C4-2B (cell line): ENCODE results near the gene ACVR2B.

Experiments used
- ZFX ChIP-seq: fragments of 450-650 bp; IDR thresholded peaks from 2 replicates; pipeline ENCODE4 v1.6.1; 2017
- TF ChIP-seq, protein P1 (sequence below): fragments of 450-650 bp; conservative IDR thresholded peaks from 2 replicates; pipeline ENCODE4 v1.5.1; 2017; ENCODE audit warnings: mild to moderate bottlenecking

DNA sequence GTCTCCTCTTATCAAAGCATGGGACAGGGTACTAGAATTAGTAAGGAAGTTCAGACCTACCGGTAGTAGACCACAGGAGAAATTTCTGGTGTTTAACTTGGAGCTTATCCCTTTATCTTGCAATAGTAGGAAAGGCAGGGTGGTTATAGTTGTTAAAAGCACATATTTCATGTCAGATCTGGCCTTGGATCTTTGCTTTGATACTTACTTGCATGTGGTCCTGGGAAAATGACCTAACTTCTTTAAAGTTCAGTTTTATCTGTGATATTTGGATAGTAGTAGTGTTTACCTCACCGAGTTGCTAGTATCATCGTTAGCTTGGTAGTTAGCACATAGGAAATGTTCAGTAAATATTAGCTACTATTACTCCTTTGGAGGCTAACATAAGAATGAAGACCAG is 57.9 kb downstream of the ACVR2B start:
- TF ChIP-seq, protein P1, sequence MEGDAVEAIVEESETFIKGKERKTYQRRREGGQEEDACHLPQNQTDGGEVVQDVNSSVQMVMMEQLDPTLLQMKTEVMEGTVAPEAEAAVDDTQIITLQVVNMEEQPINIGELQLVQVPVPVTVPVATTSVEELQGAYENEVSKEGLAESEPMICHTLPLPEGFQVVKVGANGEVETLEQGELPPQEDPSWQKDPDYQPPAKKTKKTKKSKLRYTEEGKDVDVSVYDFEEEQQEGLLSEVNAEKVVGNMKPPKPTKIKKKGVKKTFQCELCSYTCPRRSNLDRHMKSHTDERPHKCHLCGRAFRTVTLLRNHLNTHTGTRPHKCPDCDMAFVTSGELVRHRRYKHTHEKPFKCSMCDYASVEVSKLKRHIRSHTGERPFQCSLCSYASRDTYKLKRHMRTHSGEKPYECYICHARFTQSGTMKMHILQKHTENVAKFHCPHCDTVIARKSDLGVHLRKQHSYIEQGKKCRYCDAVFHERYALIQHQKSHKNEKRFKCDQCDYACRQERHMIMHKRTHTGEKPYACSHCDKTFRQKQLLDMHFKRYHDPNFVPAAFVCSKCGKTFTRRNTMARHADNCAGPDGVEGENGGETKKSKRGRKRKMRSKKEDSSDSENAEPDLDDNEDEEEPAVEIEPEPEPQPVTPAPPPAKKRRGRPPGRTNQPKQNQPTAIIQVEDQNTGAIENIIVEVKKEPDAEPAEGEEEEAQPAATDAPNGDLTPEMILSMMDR = no peak
- no peak for TF ChIP-seq ZFX
